ENCODE measurements around the gene SUGCT.

The SUGCT gene

GRCh38 chr7:40836218-40836617, 701.4 kb downstream of the SUGCT start:
- TF ChIP-seq REST (IDR thresholded peaks at IDR 0.05; ENCODE audit: insufficient replicate concordance, low read depth), result no peak
- TF ChIP-seq CTCF (IDR thresholded peaks at IDR 0.05; ENCODE audit: insufficient read depth, low read length), result no peak
- TF ChIP-seq GABPA (IDR thresholded peaks at IDR 0.05; ENCODE audit: low read depth), result no peak
- TF ChIP-seq SPI1 (IDR thresholded peaks at IDR 0.05; ENCODE audit: borderline replicate concordance, low read depth), result no peak
- TF ChIP-seq POLR2AphosphoS5 (IDR thresholded peaks at IDR 0.05; ENCODE audit: low read depth), result no peak
- Histone ChIP-seq H3K27ac (replicated peaks) (no peak overlapping the region), H3K4me3 (replicated peaks; ENCODE audit: insufficient read depth, low read length) (no peak overlapping the region), H3K27me3 (ENCODE audit: insufficient read depth, poor library complexity, severe bottlenecking) (no peaks in the 10 kb centered on the region)
- no peak for DNase-seq (ENCODE audit: low read depth in 1 of 2, low spot score in 1 of 2)

GRCh38 chr7:40839881-40840280, 705.1 kb downstream of the SUGCT start:
- TF ChIP-seq SPI1 (IDR thresholded peaks at IDR 0.05; ENCODE audit: borderline replicate concordance, low read depth) (no peak), GABPA (IDR thresholded peaks at IDR 0.05; ENCODE audit: low read depth) (no peak), CTCF (IDR thresholded peaks at IDR 0.05; ENCODE audit: insufficient read depth, low read length) (no peak), REST (IDR thresholded peaks at IDR 0.05; ENCODE audit: insufficient replicate concordance, low read depth) (no peak), POLR2AphosphoS5 (IDR thresholded peaks at IDR 0.05; ENCODE audit: low read depth) (no peak)
- Histone ChIP-seq H3K27ac (replicated peaks) (no peak overlapping the region), H3K27me3 (ENCODE audit: insufficient read depth, poor library complexity, severe bottlenecking) (no peaks in the 10 kb centered on the region), H3K4me3 (replicated peaks; ENCODE audit: insufficient read depth, low read length) (no peak overlapping the region)
- no peak for DNase-seq (ENCODE audit: low read depth in 1 of 2, low spot score in 1 of 2)

GRCh38 chr7:40840990-40841389, 706.2 kb downstream of the SUGCT start:
- no peak for DNase-seq (ENCODE audit: low read depth in 1 of 2, low spot score in 1 of 2)
- Histone ChIP-seq H3K4me3 (replicated peaks; ENCODE audit: insufficient read depth, low read length) (no peak overlapping the region), H3K27me3 (ENCODE audit: insufficient read depth, poor library complexity, severe bottlenecking) (no peaks in the 10 kb centered on the region), H3K27ac (replicated peaks) (no peak overlapping the region)
- TF ChIP-seq GABPA (IDR thresholded peaks at IDR 0.05; ENCODE audit: low read depth), result no peak
- TF ChIP-seq CTCF (IDR thresholded peaks at IDR 0.05; ENCODE audit: insufficient read depth, low read length), result no peak
- TF ChIP-seq REST (IDR thresholded peaks at IDR 0.05; ENCODE audit: insufficient replicate concordance, low read depth), result no peak
- no peak for TF ChIP-seq POLR2AphosphoS5 (IDR thresholded peaks at IDR 0.05; ENCODE audit: low read depth)
- no peak for TF ChIP-seq SPI1 (IDR thresholded peaks at IDR 0.05; ENCODE audit: borderline replicate concordance, low read depth)
